GM20000 (cell line): ENCODE data around the gene HECTD2.
"Not testable (repeated sequence)": the region's sequence is repeated elsewhere in the genome, so short reads cannot be mapped to it uniquely, and the experiment has no call there.

ENCODE experiments used
- DNase-seq: peaks from one replicate; pipeline ENCODE4 v3.0.0; 2012; ENCODE audit warnings: low spot score
- TF ChIP-seq, protein P1 (sequence below): IDR thresholded peaks from 2 replicates; pipeline ENCODE4 v1.5.1; 2012; ENCODE audit warnings: mild to moderate bottlenecking, control low read depth; ENCODE audit errors: extremely low read depth, missing control alignments

Gene HECTD2

DNA sequence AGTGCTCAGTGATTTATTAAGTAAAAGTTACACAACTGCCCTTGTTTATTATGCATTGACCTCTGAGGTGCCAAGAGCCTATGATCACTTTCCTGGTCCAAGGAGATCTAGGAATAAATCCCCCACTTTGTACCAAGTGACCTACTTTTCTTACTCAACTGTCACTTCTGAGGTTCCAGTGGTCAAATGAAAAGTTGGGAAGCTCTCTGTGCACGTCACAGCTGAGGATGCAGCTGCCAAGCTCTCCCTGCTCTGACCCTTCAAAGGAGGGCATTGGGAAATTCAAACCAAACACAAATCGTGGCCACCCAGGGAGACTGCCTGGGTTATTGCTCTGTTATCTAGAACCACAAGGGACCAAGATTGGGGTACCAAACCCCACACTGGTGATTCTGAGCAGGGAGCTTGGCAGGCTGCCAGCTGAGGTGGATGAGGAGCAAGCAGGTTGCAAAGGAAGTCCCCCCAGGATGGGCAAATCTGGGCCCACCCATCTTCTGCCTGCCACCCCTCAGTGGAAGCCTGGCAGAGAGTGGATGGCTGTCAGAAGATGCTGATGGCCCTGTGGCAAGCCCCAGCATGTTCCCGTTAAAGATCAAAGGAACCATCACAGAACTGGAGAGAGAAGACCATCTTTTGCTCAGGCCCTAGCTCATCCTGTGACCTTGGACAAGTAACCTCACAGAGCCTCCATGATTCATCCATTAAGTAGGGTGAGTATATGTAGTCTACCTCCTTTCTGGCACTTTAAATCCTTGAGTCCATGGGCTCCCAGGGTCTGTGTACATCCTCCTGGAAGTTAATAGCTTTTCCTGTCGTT is 116.0 kb downstream of the HECTD2 start:
- no peak for DNase-seq
- TF ChIP-seq, protein P1, sequence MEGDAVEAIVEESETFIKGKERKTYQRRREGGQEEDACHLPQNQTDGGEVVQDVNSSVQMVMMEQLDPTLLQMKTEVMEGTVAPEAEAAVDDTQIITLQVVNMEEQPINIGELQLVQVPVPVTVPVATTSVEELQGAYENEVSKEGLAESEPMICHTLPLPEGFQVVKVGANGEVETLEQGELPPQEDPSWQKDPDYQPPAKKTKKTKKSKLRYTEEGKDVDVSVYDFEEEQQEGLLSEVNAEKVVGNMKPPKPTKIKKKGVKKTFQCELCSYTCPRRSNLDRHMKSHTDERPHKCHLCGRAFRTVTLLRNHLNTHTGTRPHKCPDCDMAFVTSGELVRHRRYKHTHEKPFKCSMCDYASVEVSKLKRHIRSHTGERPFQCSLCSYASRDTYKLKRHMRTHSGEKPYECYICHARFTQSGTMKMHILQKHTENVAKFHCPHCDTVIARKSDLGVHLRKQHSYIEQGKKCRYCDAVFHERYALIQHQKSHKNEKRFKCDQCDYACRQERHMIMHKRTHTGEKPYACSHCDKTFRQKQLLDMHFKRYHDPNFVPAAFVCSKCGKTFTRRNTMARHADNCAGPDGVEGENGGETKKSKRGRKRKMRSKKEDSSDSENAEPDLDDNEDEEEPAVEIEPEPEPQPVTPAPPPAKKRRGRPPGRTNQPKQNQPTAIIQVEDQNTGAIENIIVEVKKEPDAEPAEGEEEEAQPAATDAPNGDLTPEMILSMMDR = no peak

DNA sequence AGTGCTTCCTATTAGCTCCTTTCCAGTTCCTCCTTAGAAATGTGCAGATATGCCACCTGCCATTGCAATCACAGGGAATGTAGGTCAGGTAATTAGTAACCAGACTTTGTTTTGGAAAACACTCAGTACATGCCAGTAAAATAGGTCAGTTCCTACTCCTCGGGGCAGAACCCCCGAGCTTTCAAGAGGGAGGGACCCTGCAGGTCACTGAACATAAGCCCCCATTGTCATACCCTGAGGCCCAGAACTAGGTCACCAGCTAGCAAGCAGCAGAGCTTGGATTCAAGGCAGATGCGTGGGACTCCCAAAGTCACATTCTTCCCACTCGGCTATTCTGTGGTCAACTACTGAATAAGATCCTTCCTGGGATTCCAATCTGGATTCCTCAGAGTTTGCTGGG is 117.9 kb downstream of the HECTD2 start:
- DNase-seq = no peak
- TF ChIP-seq, protein P1 = no peak

DNA sequence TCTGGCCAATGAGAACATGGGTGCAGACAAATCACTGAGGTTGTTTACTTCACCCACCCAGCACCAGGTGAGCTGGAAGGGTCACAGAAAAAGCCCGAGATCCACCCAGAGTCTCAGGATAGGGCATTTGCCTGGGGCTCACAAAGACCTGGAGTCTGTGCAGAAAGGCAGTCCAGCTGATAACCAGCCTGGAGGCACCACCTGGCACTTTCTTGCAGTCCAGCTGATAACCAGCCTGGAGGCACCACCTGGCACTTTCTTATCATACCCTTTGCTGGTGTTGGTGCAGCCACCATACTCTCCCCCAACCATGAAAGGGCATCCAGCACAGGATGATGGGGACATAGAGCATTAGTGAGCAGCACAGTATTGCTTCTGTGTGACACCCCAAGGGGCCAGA is 118.6 kb downstream of the HECTD2 start:
- TF ChIP-seq, protein P1 = no peak
- DNase-seq = no peak

DNA sequence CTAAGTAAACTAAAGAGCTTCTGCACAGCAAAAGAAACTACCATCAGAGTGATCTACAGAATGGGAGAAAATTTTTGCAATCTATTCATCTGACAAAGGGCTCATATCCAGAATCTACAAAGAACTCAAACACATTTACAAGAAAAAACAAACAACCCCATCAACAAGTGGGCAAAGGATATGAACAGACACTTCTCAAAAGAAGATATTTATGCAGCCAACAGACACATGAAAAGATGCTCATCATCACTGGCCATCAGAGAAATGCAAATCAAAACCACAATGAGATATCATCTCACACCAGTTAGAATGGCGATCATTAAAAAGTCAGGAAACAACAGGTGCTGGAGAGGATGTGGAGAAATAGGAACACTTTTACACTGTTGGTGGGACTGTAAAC is 124.6 kb downstream of the HECTD2 start:
- not testable (repeated sequence) for DNase-seq

DNA sequence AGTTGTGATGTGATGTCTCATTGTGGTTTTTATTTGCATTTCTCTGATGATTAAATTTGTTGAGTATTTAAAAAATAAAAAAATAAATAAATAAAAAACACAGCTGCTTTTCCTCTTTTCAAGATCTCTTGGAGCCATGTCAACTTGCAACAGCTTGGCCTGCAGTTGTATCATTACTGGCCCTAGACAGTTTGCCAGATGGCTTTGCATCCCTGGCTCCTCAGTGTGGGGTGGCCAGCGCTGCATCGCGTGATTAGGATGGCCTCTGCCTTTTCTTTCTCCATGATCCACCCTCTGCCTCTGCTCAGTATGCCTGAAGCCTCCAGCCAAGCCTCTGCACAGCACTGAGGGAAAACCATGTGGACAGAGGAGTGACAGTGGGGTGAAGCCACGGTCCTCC is 126.0 kb downstream of the HECTD2 start:
- TF ChIP-seq, protein P1 = no peak
- DNase-seq = no peak

DNA sequence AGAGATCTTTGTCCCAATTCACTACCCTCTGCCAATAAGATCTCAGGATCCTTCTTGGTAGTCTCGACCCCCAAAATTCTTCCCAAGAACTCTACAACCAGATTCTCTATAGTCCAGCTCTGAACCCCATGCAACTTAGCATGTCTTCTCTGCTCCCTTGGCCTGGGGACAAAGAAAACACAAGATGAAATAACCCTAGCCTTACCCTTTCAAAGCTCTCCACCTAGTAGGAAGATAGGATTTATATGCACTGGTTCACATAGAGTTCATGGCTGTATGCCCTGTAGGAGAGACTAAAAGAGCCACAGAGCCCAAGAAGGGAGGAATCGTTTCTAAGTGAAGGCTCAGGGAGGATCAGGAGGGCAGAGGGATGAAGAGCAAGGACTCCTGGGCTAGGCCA is 126.6 kb downstream of the HECTD2 start:
- DNase-seq = no peak
- TF ChIP-seq, protein P1 = no peak

DNA sequence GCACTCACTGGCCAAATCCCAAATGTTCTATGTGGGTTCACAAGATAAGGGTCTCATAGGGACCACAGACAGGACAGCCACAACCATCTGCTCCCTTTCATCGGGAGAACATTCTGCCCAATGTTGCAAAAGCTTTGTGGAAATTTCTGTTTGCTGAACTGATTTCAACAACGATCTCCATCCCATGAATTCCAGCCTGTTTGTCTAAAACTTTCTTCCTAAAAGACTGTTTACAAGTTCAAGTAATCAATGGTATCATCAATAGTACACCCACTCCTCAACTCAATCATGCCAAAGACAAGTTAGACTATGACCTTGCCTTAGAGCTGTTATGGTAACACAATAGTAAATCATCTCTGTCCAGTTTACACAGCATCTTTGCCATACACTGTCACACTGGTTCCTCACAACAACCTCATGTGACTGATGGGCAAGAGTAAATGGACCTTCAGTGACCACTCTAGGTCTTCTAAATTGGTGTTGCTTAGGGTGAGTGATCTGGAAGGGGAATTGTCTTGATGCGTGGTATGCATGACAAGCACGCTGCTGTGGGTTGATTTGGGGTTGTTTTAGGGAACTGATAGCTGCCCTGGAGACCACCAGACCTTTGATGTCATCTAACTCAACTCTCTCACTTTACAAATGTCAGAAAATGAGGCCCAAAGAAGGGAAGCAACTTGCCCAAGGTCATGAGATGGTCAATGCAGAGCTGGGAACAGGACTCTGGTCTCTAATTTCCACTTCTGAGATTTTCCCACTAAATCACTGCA is 127.7 kb downstream of the HECTD2 start:
- DNase-seq = no peak
- TF ChIP-seq, protein P1 = no peak
